GM23338 (cell line): ENCODE data around the gene PAH. TPM values are rescaled to one million over a fixed set of nuclear protein-coding genes. Genes with fewer than 3 reads are reported as not detected.

ENCODE experiments used
- CREB1 ChIP-seq: fragments of 250-450 bp; sonication (Bioruptor Pico); IDR thresholded peaks from 2 replicates; pipeline ENCODE4 v1.5.0; 2020; ENCODE audit warnings: low read depth, mild to moderate bottlenecking, moderate library complexity
- EZH2phosphoT487 ChIP-seq: fragments of 200-600 bp; sonication (generic); IDR thresholded peaks from one replicate; pipeline ENCODE4 v1.8.1; 2018; ENCODE audit warnings: antibody characterized with exemption; ENCODE audit not compliant: unreplicated experiment
- POLR2AphosphoS5 ChIP-seq: IDR thresholded peaks from 2 replicates; pipeline ENCODE4 v1.6.1; 2016; ENCODE audit warnings: antibody characterized with exemption, low read depth
- REST ChIP-seq: IDR thresholded peaks from one replicate; pipeline ENCODE4 v1.6.1; 2018; ENCODE audit warnings: antibody characterized with exemption; ENCODE audit not compliant: unreplicated experiment
- STAT1 ChIP-seq: IDR thresholded peaks from one replicate; pipeline ENCODE4 v1.6.1; 2016; ENCODE audit warnings: antibody characterized with exemption; ENCODE audit not compliant: unreplicated experiment
- ZNF114 ChIP-seq: fragments of 250-450 bp; sonication (Bioruptor Pico); IDR thresholded peaks from 2 replicates; pipeline ENCODE4 v1.5.0; 2020; ENCODE audit warnings: mild to moderate bottlenecking, moderate library complexity
- ZNF462 ChIP-seq: fragments of 250-450 bp; sonication (Bioruptor Pico); IDR thresholded peaks from 2 replicates; pipeline ENCODE4 v1.5.0; 2020; ENCODE audit warnings: mild to moderate bottlenecking, moderate library complexity
- polyA plus RNA-seq: library from polyadenylated mRNA; unstranded; fragments of >200 nt; fragmentation: Nextera tagmentation; extraction: Ambion mirVana; gene quantifications from 2 replicates; pipeline ENCODE4 v1.2.1, GENCODE V29; 2016
- total RNA-seq: library from RNA; depleted of rRNA; stranded (reverse); fragments of >200 nt; shearing (Covaris generic); gene quantifications from 2 replicates; pipeline ENCODE4 v1.2.3, GENCODE V29; 2014

Gene PAH
- total and polyA plus RNA-seq, 2 experiments from 2014 or later: 3.7 to 4.8 TPM

- TF ChIP-seq ZNF462 (no peak), ZNF114 (CRISPR knock-in tag) (no peak), POLR2AphosphoS5 (no peak), CREB1 (CRISPR knock-in tag) (no peak), EZH2phosphoT487 (no peak), STAT1 (no peak), REST (no peak)
Measured at GRCh38 chr12:102905229-102905628, 11.8 kb downstream of the PAH start (continued).
